Ectodermal cell (in vitro differentiated cells): ENCODE data around the gene HDHD3.

Experiments used
- H3K27ac ChIP-seq: 2 replicates; pipeline ENCODE4 v1.7.0; 2013; ENCODE audit warnings: mild to moderate bottlenecking, low read depth, low read length; ENCODE audit not compliant: insufficient read depth, poor library complexity, severe bottlenecking
- H3K27me3 ChIP-seq: 2 replicates; pipeline ENCODE4 v1.7.0; 2013; ENCODE audit warnings: mild to moderate bottlenecking, low read length; ENCODE audit not compliant: insufficient read depth, control insufficient read depth, poor library complexity, severe bottlenecking
- H3K36me3 ChIP-seq: one replicate; pipeline ENCODE4 v1.7.0; 2013; ENCODE audit warnings: low read length; ENCODE audit not compliant: control insufficient read depth, insufficient read depth
- H3K4me1 ChIP-seq: one replicate; pipeline ENCODE4 v1.7.0; 2013; ENCODE audit warnings: low read length; ENCODE audit not compliant: control insufficient read depth, insufficient read depth
- H3K4me3 ChIP-seq: 2 replicates; pipeline ENCODE4 v1.7.0; 2013; ENCODE audit warnings: low read depth, low read length, control low read depth; ENCODE audit not compliant: insufficient read depth
- H3K9me3 ChIP-seq: 2 replicates; pipeline ENCODE4 v1.7.0; 2013; ENCODE audit warnings: mild to moderate bottlenecking, low read length, moderate library complexity; ENCODE audit not compliant: control insufficient read depth
- WGBS, 2 experiments: methylation state at CpG; one replicate each; pipeline ENCODE4 v1.1.7; 2013; ENCODE audit warnings: missing lambda C conversion rate in 2 of 2; 5-methylcytosine and 5-hydroxymethylcytosine counted together

The HDHD3 gene

GRCh38 chr9:113340011-113340699, 36.6 kb downstream of the HDHD3 start, which contains the start of gene WDR31:
Gene WDR31 (minus strand): TSS chr9:113340275. CDS start chr9:113332022, 8,253 bp downstream.
- Histone ChIP-seq H3K27ac (peak within 1 kb of the TSS; percentile 47), H3K9me3 (no peaks in the 10 kb centered on the region), H3K4me3 (peak within 1 kb of the TSS; percentile 60), H3K4me1 (no peaks in the 10 kb centered on the region), H3K27me3 (peaks cover 10% of the 10 kb centered on the region), H3K36me3 (no peaks in the 10 kb centered on the region)
- WGBS, 2 experiments, result 1% methylated on average over 46 of the region's 46 CpGs

GRCh38 chr9:113337714-113338113, 39.1 kb downstream of the HDHD3 start:
- WGBS, 2 experiments, result 90 to 91% methylated on average over 2 of the region's 2 CpGs
- Histone ChIP-seq H3K36me3 (no peaks in the 10 kb centered on the region), H3K27ac (no peak overlapping the region), H3K4me1 (no peaks in the 10 kb centered on the region), H3K27me3 (peaks cover 9% of the 10 kb centered on the region), H3K9me3 (no peaks in the 10 kb centered on the region), H3K4me3 (no peak overlapping the region)

- Histone ChIP-seq H3K4me3 (no peak overlapping the region), H3K4me1 (no peaks in the 10 kb centered on the region), H3K36me3 (no peaks in the 10 kb centered on the region), H3K27me3 (no peaks in the 10 kb centered on the region), H3K27ac (no peak overlapping the region), H3K9me3 (no peaks in the 10 kb centered on the region)
- WGBS, 2 experiments, result 84 to 91% methylated on average over 4 of the region's 4 CpGs
Measured at GRCh38 chr9:113331780-113332179, 45.0 kb downstream of the HDHD3 start.

- no peaks in the 10 kb centered on the region for H3K27me3 ChIP-seq
- 90 to 98% methylated on average over 3 of the region's 3 CpGs for WGBS, 2 experiments
- H3K4me3 ChIP-seq, result no peak overlapping the region
- H3K27ac ChIP-seq, result no peak overlapping the region
- no peaks in the 10 kb centered on the region for H3K9me3 ChIP-seq
- H3K4me1 ChIP-seq, result no peaks in the 10 kb centered on the region
- H3K36me3 ChIP-seq, result no peaks in the 10 kb centered on the region
Measured at GRCh38 chr9:113328045-113328782, 48.6 kb downstream of the HDHD3 start.

GRCh38 chr9:113326230-113326629, 50.6 kb downstream of the HDHD3 start:
- Histone ChIP-seq H3K4me3 (no peak overlapping the region), H3K27ac (no peak overlapping the region), H3K36me3 (no peaks in the 10 kb centered on the region), H3K27me3 (no peaks in the 10 kb centered on the region), H3K9me3 (no peaks in the 10 kb centered on the region), H3K4me1 (no peaks in the 10 kb centered on the region)
- WGBS, 2 experiments, result 93 to 94% methylated on average over 4 of the region's 4 CpGs
